Memory B cell (primary cell): Measurements from ENCODE around the gene NFIB.
A peak's percentile ranks its signal among the peaks of the same experiment; 100 is the strongest.

ENCODE experiments used
- ATAC-seq: fragments of 150-1000 bp; cut with Tn5 transposase; 2 replicates; pipeline ENCODE4 v1.10.0; 2021; ENCODE audit warnings: low read depth, mild to moderate bottlenecking, moderate library complexity
- DNase-seq, 2 donors: peaks; one replicate each; pipeline ENCODE4 v3.0.0; 2022; ENCODE audit warnings: low spot score in 2 of 2
- H3K27ac Mint-ChIP-seq: one replicate; pipeline ENCODE4 v1.8.0; 2022; ENCODE audit warnings: mild to moderate bottlenecking, moderate library complexity, mixed read lengths
- H3K27me3 Mint-ChIP-seq: one replicate; pipeline ENCODE4 v1.8.0; 2022; ENCODE audit warnings: mixed read lengths
- H3K36me3 Mint-ChIP-seq: one replicate; pipeline ENCODE4 v1.8.0; 2022; ENCODE audit warnings: mild to moderate bottlenecking, mixed read lengths
- H3K4me1 Mint-ChIP-seq: one replicate; pipeline ENCODE4 v1.8.0; 2022; ENCODE audit warnings: mixed read lengths
- H3K4me3 Mint-ChIP-seq: one replicate; pipeline ENCODE4 v1.8.0; 2022; ENCODE audit warnings: mild to moderate bottlenecking, moderate library complexity, mixed read lengths
- H3K9me3 Mint-ChIP-seq: one replicate; pipeline ENCODE4 v1.8.0; 2022; ENCODE audit warnings: mixed read lengths

Gene NFIB

DNA sequence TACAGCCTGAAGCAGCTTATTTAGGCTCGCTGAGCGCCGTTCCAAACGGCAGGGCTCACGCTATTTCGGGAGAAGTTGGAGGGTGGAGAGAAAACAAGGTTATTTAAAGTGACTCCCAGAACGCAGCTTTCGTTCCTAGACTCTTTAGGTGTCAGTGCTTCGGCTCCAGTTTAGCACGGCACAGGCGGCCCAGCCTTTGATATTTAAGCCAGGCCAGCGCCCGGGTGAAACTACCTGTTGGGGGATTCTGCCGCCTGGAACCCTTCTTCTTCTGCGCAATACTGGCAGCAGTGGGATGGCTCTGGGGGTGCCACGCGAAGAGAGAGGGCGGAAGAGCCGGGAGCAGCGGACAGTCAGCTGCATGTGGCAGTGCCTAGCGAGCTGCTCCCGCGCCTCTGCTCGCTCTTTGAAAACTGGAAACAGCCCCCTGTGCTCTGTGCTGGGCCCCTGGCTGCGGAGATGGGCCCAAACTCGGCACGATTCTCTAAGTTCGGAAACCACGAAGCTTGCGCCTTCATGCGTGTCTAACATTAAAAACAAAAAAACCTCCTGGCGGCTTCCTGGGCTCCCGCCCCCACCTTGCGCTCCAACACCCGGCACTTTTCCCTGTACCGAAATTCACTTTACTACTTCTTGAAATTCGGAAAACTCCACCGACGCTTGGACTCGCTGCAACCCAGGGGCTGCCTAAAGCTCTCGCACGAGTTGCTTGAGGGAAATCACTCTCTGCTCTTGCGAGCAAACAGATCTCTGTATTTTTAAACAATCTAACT lies 34.6 kb upstream of the NFIB start:
- Mint-ChIP-seq H3K27me3 (peaks cover 29% of the 10 kb centered on the region), H3K4me3 (peak overlapping the region; percentile 49), H3K27ac (no peak overlapping the region), H3K36me3 (no peaks in the 10 kb centered on the region), H3K9me3 (no peaks in the 10 kb centered on the region), H3K4me1 (peaks cover 3% of the 10 kb centered on the region)
- ATAC-seq (no peak), DNase-seq (no peak)

DNA sequence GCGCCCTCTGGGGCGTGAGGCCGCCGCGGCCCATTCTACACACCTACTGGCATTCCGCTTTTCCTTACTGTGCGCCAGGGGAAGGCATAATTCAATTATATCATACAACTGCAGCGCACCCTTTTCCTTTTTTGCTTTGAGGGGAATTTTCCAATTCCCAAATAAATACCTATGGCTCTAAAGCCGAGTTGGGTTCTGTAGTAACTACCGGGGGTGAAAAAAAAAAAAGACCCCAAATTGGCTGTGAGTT lies 34.1 kb upstream of the NFIB start:
- no peak for DNase-seq
- Mint-ChIP-seq H3K4me3 (no peak overlapping the region), H3K9me3 (no peaks in the 10 kb centered on the region), H3K27ac (no peak overlapping the region), H3K36me3 (no peaks in the 10 kb centered on the region), H3K4me1 (peaks cover 3% of the 10 kb centered on the region), H3K27me3 (peaks cover 24% of the 10 kb centered on the region)
- no peak for ATAC-seq

DNA sequence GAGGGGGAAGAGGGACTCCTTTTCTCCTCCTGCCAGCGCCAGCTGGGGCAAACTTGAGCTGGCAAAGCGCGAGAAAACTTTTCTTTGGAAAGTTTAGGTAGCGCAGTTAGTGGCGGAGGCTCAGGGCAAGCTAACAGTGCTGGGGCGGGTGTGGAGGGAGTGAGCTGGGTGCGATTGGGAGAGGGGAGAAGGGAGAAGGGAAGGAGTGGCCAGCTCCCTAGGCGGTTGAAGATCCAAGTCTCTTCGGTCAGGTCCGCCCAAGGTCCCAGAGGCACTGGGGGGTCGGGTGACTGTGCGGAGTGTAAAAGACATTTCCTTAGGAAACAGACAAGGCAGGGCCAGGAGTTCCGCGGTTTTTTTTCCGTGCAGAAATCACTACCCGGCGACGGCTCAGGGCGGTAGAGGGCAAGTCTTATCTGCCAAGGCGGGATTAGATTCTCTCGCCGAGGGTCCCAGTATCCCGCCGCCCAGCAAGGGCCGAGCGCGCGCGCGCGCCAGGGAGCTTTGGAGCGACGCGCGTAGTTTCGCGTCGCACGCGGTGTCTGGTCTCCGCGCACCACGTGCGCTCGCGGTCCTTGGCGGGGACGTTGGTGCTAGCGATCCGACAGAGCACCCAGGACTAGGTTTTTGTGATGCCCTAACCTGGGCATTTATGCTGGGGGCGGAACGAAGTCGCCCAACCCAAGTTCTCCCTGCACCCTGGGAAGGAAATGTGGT lies 33.6 kb upstream of the NFIB start:
- no peak for ATAC-seq
- peaks cover 3% of the 10 kb centered on the region for H3K4me1 Mint-ChIP-seq
- H3K27me3 Mint-ChIP-seq: peaks cover 19% of the 10 kb centered on the region
- H3K27ac Mint-ChIP-seq: no peak overlapping the region
- no peak for DNase-seq
- no peaks in the 10 kb centered on the region for H3K36me3 Mint-ChIP-seq
- no peak overlapping the region for H3K4me3 Mint-ChIP-seq
- H3K9me3 Mint-ChIP-seq: no peaks in the 10 kb centered on the region

DNA sequence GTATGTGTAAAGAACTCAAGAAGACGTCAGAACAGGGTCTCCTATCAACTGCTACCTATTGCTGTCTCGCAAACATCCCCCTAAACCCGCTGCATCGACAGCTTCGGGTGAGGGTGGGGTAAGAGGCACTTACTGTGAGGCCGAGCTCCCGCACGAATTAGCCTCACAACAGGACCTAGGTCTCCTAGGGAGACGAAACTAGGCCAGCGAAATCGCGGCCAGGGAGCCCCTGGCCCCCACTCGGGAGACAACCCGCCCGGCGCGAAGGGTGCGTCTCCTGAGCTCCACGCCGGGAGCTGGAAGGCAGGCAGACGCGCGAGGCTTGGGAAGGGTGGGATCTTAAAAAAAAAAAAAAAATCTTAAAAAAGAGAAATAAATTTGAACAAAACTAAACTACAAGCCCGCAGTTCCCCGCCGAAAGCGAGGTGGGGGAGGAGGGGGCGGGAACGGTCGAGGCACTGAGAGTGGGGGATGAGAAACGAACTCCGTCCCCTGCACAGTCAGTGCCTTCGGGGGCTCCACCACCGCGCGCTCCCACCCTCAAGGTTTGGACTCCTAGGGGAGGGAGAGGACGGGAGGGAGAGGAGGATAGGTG lies 33.0 kb upstream of the NFIB start:
- no peak overlapping the region for H3K4me3 Mint-ChIP-seq
- DNase-seq (no peak), ATAC-seq (no peak)
- H3K36me3 Mint-ChIP-seq: no peaks in the 10 kb centered on the region
- no peak overlapping the region for H3K27ac Mint-ChIP-seq
- peaks cover 3% of the 10 kb centered on the region for H3K4me1 Mint-ChIP-seq
- H3K9me3 Mint-ChIP-seq: no peaks in the 10 kb centered on the region
- H3K27me3 Mint-ChIP-seq: peaks cover 17% of the 10 kb centered on the region

DNA sequence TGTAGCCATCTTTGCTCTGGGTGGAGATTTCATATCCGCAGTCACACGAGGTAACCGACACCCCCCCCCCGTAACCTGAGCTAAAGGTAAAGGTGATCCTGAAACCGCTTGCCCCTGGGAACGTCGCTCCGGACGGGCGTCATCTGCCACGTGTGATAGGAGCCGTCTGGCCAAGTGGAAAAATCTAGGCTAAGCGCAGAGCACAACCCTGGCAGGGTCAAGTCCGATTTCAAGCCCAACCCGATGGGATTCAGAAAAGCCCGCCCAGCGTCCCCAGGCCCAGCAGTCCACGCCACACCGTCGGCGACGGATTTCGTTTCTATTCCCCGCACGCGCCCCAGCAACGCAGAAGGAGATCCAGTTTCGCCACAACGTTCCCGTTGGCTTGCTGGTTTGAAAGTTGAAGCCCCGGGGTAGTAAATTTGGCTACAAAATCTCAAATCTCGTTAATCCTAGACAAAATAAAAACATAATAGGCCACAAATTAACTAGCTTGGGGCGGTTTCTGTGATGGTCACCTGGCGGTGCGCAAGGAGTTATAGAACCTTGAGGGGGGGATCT lies 32.4 kb upstream of the NFIB start:
- H3K4me1 Mint-ChIP-seq: peaks cover 3% of the 10 kb centered on the region
- peaks cover 20% of the 10 kb centered on the region for H3K27me3 Mint-ChIP-seq
- no peaks in the 10 kb centered on the region for H3K36me3 Mint-ChIP-seq
- H3K9me3 Mint-ChIP-seq: no peaks in the 10 kb centered on the region
- no peak overlapping the region for H3K27ac Mint-ChIP-seq
- ATAC-seq: no peak
- no peak for DNase-seq
- no peak overlapping the region for H3K4me3 Mint-ChIP-seq

DNA sequence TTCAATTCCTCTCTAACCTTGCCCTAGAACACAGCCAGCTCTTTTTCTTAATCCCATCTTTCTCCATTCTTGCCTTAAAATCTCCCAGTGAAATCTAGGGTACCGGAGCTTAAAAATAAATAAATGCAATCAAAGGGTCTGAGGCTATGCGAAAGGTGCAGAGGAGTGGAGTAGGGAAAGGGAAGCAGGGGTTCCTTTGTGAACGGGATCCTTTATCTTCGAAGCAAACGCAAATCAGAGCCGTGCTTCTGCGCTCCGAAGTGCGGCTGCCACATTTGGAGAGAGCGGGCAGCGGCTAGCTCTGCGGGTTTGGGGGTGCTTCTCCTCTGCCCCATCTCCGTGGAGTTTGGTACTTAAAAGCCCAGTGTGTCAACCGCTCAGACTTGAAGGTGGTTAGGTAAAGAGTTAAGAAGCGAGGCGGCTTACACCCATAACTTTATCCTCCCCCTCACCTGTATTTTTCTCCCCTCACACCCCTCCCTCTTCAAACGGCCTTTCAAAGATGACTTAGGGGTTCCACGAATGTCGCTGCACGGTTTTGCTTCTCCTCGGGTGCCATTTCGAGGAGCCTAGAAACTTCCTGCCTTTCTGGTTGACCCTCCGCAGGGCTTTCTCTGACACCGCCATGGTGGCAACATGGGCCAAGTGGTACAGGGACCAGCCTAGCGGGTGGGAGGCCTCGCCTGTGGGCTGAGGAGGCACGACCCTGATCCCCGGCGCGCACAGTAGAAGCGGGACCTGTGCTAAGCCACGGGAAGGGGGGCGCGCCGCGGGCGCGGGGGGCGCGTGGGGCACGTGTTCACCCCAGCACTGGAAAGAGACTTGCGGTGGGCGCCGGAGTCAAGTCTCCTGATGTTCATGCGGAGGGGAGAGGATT lies 31.7 kb upstream of the NFIB start:
- H3K4me1 Mint-ChIP-seq: peaks cover 3% of the 10 kb centered on the region
- no peaks in the 10 kb centered on the region for H3K36me3 Mint-ChIP-seq
- ATAC-seq (no peak), DNase-seq (no peak)
- no peak overlapping the region for H3K4me3 Mint-ChIP-seq
- no peak overlapping the region for H3K27ac Mint-ChIP-seq
- peaks cover 22% of the 10 kb centered on the region for H3K27me3 Mint-ChIP-seq
- H3K9me3 Mint-ChIP-seq: no peaks in the 10 kb centered on the region

DNA sequence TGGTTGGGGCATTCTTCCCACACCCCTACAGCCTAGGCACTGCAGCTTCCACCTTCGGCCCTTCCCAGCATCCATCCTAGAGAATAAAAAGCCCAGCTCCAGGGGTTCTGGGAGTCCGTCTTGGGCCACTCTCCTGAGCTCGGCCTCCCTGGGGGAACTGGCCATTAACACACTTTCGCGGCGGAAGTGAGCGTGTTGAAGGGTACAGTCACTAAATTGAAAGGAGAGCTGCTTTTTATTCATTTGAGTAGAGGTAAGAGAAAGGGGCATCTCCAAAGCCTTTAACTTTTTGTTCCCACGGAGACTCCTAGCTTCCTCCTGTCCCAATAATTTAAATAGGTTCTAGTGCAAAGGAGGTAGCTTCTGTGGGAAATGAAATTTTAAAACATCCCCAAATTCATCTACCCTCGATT lies 31.0 kb upstream of the NFIB start:
- Mint-ChIP-seq H3K4me3 (no peak overlapping the region), H3K27ac (no peak overlapping the region), H3K4me1 (peaks cover 3% of the 10 kb centered on the region), H3K36me3 (no peaks in the 10 kb centered on the region), H3K9me3 (no peaks in the 10 kb centered on the region), H3K27me3 (peaks cover 21% of the 10 kb centered on the region)
- no peak for DNase-seq
- no peak for ATAC-seq

DNA sequence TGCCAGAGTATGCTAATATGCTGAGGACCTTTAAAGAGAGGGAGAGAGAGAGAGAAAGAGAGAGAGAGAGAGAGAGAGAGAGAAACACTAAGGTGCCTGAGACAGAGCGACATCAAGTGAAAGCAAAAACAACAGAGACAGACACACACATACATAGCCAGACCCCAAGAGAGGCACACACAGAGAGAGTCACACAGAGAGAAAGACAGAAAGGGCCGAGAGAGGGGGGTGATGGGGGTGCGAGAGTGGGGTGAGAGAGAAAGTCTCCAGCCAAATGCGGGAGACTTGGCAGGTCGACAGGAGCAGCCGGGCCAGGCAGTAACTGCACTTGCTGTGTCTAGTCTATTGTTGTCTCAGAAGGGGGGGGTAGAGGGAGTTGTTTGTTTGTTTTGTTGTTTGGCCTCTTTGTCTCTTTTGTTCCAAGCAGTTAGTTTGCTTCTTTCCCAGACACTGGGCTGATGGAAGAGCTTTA lies 30.1 kb upstream of the NFIB start:
- Mint-ChIP-seq H3K27me3 (peaks cover 24% of the 10 kb centered on the region), H3K4me1 (peaks cover 3% of the 10 kb centered on the region), H3K36me3 (no peaks in the 10 kb centered on the region), H3K27ac (no peak overlapping the region), H3K9me3 (no peaks in the 10 kb centered on the region), H3K4me3 (no peak overlapping the region)
- ATAC-seq (no peak), DNase-seq (no peak)

DNA sequence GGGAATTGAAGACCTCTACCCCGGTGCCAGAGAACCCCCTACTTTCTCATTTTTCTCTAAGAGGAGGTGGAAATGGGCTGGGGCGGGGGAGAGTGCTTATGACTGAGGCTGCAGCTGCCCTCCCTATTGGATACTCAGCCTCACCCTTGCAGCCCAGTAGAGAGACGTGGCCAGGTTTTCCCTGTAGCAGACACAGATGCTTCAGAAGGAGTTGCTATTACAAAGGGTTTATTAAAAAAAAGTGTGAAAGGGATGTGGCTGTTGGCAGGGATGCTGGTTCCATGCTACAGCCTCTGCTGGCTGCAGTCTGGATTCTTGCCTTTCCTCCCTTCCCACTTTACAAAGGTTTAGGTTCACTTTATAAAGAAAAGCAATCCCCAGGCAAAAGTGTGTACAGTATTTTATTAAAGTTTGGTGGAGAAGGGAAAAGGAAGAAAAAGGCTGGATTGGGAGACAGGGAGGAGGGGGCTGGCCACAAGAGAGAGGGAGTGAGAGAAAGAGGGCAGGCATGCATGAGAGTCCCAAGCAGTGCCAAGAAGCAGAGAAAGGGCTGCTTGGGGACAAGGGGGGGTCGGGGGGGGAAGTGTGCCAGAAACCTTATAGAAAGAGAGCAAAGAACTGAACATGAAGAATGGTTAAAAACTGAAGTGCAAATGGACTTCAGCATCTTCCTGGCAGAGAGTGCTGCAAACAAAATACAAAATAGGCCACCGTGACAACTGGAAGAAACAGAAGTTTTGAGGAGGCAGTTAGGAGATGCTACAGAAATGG lies 29.5 kb upstream of the NFIB start:
- Mint-ChIP-seq H3K27me3 (peaks cover 21% of the 10 kb centered on the region), H3K27ac (no peak overlapping the region), H3K36me3 (no peaks in the 10 kb centered on the region), H3K4me1 (no peaks in the 10 kb centered on the region), H3K9me3 (peaks cover 2% of the 10 kb centered on the region), H3K4me3 (no peak overlapping the region)
- no peak for ATAC-seq
- DNase-seq: no peak

DNA sequence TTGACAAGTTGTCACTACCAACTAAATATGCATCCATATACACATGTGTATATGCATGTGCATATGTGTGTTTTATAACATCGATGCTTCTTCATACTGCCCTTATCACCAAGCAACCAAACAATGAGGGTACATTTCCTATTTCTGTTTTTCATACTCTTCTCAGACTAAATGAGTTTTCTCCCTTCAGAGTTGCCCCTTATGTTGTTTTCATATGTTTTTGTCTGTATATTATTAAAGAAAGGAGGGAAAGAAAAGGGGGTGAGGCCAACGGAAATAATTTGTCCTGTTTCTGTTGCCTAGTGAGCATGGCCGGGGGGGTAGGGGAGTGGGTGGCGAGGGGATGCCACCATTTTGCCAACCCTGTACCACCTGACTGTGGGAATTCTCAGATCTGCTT lies 28.8 kb upstream of the NFIB start:
- ATAC-seq (no peak), DNase-seq (no peak)
- H3K27ac Mint-ChIP-seq: no peak overlapping the region
- H3K36me3 Mint-ChIP-seq: no peaks in the 10 kb centered on the region
- no peaks in the 10 kb centered on the region for H3K4me1 Mint-ChIP-seq
- H3K27me3 Mint-ChIP-seq: peaks cover 21% of the 10 kb centered on the region
- H3K9me3 Mint-ChIP-seq: peaks cover 2% of the 10 kb centered on the region
- H3K4me3 Mint-ChIP-seq: no peak overlapping the region

DNA sequence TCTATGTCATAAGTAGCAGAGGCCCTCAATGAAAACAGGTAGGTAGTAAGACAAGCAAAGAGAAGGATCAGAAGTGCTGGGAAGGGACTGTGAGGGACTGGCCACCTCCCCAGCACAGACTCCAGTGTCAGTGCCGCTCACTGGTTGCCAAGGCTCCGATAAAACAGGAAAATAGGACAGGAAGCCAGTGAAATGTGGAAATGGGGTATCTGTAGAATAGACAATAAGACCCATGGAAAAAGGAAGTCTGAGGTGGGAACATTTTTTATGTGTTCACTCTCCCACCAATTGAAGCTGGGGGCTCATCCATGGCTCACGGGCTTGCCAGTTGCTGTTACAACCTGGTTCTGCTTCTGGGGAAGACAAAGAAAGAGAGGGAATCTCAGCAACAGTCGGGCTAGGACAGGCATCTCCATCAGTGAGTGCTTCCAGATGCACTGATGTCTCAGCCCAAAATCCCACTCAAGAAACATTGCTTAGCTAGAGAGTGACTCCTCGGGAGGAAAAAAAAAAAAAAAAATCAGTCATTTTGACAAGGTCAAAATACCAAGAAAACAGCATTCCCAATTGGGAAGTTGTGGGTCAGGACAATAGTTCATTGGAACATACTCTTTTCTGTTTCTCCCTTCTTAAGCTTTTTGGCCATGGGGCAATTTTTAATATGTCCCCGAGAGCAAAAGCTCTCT lies 27.6 kb upstream of the NFIB start:
- Mint-ChIP-seq H3K36me3 (no peaks in the 10 kb centered on the region), H3K4me3 (no peak overlapping the region), H3K9me3 (peaks cover 2% of the 10 kb centered on the region), H3K4me1 (no peaks in the 10 kb centered on the region), H3K27ac (no peak overlapping the region), H3K27me3 (peaks cover 19% of the 10 kb centered on the region)
- no peak for DNase-seq
- no peak for ATAC-seq

DNA sequence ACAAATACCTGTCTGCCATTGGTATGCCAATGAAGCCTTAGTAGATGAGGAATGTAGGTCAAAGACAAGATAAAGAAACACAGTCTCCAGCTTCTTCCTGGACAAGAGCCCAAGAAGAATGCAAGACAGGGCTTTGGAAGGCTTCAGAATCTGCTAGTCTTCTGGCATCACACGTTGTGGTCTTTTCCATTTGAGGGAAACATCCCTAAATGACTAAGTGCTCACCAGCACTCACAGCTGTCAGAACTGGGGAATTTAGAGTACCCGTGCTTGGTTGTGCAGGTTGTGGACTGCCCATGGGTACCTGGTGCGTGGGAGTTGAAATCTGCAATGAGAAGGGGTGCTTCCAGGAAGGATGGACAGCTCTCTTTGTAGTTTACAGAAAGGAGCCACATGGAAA lies 27.1 kb upstream of the NFIB start:
- Mint-ChIP-seq H3K4me1 (no peaks in the 10 kb centered on the region), H3K27me3 (peaks cover 19% of the 10 kb centered on the region), H3K4me3 (no peak overlapping the region), H3K27ac (no peak overlapping the region), H3K9me3 (peaks cover 2% of the 10 kb centered on the region), H3K36me3 (no peaks in the 10 kb centered on the region)
- DNase-seq: no peak
- no peak for ATAC-seq
